Liver (tissue), 3 donors: ENCODE data around the gene TMPRSS6.

Experiments
- TAF1 ChIP-seq: conservative IDR thresholded peaks from 2 replicates; pipeline ENCODE4 v1.6.1; 2016; ENCODE audit warnings: antibody characterized with exemption, mild to moderate bottlenecking
- TF ChIP-seq, protein P1 (sequence below): fragments of 150-350 bp; IDR thresholded peaks from 2 replicates; pipeline ENCODE4 v1.5.1; 2017; ENCODE audit warnings: improper control_type of control experiment, low read depth, low read length; ENCODE audit not compliant: missing input control
- TF ChIP-seq, protein P2 (sequence below): IDR thresholded peaks from 2 replicates; pipeline ENCODE4 v1.6.1; 2016; ENCODE audit warnings: antibody characterized with exemption, mild to moderate bottlenecking
- donor health status: healthy.
- donor health status: healthy.

DNA sequence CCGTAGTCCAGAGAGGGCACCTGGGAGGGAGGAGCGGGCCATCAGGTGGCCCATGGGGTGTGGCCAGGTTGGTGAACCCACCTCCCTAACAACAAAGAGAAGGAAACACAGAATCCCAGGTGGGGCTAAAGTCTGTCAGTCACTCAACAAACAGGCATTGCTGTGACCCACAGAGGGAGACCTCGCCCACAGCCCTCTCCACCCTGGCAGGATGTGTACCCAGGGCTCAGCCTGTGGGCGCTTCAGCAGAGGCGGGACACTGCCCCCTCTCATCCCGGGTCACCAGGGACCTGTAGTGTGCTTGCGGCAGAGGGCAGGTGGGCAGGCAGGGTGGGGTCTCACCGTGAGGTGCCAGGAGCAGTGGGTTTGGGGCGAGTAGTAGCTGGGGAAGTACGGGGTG is 25.1 kb downstream of the TMPRSS6 start:
- TF ChIP-seq, protein P1, sequence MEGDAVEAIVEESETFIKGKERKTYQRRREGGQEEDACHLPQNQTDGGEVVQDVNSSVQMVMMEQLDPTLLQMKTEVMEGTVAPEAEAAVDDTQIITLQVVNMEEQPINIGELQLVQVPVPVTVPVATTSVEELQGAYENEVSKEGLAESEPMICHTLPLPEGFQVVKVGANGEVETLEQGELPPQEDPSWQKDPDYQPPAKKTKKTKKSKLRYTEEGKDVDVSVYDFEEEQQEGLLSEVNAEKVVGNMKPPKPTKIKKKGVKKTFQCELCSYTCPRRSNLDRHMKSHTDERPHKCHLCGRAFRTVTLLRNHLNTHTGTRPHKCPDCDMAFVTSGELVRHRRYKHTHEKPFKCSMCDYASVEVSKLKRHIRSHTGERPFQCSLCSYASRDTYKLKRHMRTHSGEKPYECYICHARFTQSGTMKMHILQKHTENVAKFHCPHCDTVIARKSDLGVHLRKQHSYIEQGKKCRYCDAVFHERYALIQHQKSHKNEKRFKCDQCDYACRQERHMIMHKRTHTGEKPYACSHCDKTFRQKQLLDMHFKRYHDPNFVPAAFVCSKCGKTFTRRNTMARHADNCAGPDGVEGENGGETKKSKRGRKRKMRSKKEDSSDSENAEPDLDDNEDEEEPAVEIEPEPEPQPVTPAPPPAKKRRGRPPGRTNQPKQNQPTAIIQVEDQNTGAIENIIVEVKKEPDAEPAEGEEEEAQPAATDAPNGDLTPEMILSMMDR: no peak
- TF ChIP-seq, protein P2, sequence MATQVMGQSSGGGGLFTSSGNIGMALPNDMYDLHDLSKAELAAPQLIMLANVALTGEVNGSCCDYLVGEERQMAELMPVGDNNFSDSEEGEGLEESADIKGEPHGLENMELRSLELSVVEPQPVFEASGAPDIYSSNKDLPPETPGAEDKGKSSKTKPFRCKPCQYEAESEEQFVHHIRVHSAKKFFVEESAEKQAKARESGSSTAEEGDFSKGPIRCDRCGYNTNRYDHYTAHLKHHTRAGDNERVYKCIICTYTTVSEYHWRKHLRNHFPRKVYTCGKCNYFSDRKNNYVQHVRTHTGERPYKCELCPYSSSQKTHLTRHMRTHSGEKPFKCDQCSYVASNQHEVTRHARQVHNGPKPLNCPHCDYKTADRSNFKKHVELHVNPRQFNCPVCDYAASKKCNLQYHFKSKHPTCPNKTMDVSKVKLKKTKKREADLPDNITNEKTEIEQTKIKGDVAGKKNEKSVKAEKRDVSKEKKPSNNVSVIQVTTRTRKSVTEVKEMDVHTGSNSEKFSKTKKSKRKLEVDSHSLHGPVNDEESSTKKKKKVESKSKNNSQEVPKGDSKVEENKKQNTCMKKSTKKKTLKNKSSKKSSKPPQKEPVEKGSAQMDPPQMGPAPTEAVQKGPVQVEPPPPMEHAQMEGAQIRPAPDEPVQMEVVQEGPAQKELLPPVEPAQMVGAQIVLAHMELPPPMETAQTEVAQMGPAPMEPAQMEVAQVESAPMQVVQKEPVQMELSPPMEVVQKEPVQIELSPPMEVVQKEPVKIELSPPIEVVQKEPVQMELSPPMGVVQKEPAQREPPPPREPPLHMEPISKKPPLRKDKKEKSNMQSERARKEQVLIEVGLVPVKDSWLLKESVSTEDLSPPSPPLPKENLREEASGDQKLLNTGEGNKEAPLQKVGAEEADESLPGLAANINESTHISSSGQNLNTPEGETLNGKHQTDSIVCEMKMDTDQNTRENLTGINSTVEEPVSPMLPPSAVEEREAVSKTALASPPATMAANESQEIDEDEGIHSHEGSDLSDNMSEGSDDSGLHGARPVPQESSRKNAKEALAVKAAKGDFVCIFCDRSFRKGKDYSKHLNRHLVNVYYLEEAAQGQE: no peak
- TF ChIP-seq TAF1: no peak
